HG02763 (cell line): Measurements from ENCODE around the gene TTC23.

Experiments
- ATAC-seq: cut with Tn5 transposase; IDR thresholded peaks from one replicate; pipeline ENCODE4 v1.9.1; 2021; ENCODE audit warnings: mild to moderate bottlenecking, moderate library complexity; ENCODE audit not compliant: unreplicated experiment

Gene TTC23

GRCh38 chr15:99140590-99140989 lies 108.8 kb downstream of the TTC23 start:
- no peak for ATAC-seq

DNA sequence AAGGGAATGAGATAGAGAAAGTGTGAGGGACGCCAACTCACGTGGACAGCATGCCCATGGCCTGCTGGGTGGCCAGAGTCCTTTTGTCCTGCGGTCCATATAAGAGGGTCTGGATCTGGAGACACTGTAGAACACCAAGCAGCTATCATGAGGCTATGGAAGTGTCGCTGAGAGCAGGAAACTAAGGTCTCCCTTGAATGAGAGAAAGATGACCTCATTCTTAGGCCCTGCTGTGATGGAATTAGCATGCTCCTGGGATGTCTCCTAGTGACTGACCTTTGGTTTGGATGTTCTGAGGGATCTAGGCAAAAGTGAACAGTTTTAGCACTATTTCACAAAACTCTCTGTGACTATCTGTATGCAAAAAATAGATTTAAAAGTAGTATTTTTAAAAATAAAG lies 110.1 kb downstream of the TTC23 start:
- ATAC-seq = no peak

DNA sequence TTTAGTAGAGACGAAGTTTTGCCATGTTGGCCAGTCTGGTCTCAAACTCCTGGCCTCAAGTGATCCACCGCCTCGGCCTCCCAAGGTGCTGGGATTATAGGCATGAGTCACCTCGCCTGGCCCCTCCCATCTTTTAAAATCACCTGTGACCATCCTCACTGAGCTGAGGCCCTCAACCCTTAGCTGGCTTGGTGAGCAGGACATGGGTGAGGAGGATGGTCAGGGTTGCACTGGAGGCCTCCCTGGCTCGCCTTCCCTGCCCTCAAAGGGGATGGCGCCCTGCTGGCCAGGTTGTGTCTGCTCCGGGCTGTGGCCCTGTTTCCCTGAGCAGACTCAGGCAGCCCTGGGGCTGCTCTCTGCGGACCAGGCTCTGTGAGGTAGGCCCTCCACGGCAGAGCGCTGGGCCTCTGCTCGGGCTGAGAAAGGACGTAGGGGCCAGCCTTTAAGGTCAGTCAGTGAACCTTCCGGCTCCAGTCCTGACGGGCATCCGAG lies 110.8 kb downstream of the TTC23 start:
- no peak for ATAC-seq

GRCh38 chr15:99137877-99138276 lies 111.5 kb downstream of the TTC23 start:
- ATAC-seq = no peak

DNA sequence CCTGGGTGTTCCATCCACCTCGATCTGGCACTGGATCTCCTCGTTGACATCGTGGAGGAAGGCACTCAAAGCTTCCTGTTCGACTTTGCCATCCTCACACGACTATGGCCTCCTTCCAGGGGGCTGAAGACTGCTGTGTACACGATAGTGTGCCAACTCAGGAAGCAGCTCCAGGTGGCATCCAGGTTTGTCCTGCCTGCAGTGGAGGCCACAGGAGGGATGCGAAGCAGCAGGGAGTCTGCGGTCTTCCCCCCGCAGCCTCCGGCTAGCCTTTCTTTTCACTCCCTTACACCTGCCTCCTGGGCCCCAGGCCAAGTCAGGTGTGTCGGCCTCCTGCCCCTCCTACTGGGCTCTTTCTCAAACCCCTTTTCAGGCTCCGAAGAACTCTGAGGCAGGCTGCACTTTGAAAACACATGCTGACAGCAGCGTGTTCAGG lies 112.3 kb downstream of the TTC23 start:
- no peak for ATAC-seq

DNA sequence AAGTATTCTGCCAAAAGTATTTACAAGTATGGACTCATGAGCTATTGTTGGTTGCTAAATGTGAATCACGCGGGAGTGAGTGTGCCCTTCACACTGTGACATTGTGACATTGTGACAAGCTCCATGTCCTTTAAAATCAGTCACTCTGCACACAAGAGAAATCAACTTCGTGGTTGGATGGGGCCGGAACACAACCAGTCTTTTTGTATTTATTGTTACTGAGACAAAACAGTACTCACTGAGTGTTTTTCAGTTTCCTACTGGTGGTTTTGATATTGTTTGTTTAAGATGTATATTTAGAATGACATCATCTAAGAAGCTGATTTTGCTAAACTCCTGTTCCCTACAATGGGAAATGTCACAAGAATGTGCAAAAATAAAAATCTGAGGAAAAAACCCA lies 114.2 kb downstream of the TTC23 start:
- peak; percentile 53 for ATAC-seq

DNA sequence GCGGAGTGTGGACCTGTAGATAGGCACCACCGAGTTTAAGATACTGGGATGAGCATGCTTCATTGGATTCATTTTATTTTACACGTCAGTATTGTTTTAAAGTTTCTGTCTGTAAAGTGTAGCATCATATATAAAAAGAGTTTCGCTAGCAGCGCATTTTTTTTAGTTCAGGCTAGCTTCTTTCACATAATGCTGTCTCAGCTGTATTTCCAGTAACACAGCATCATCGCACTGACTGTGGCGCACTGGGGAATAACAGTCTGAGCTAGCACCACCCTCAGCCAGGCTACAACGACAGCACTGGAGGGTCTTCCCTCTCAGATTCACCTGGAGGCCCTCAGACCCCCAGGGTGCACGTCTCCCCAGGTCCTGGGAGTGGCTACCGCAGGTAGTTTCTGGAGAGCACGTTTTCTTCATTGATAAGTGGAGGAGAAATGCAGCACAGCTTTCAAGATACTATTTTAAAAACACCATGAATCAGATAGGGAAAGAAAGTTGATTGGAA lies 115.0 kb downstream of the TTC23 start:
- ATAC-seq = no peak

DNA sequence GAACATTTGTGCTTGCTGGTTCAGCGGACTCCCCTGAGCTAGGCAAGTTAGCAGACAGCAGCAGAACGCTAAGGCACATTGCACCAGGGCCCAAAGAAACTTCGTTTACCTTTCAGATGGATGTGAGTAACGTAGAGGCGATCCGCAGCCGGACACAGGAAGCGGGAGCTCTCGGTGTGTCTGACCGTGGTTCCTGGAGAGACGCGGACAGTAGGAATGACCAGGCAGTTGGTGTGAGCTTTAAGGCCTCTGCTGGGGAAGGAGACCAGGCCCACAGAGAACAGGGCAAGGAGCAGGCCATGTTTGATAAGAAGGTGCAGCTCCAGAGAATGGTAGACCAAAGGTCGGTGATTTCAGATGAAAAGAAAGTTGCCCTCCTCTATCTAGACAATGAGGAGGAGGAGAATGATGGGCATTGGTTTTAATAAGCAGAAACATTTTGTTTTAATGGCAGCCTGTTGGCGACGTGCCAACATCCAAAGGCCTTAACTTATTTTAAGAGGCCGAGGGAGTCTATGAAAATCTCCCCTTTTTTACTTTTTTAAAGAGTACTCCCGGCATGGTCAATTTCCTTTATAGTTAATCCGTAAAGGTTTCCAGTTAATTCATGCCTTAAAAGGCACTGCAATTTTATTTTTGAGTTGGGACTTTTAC lies 116.6 kb downstream of the TTC23 start:
- no peak for ATAC-seq

GRCh38 chr15:99132122-99132521 lies 117.3 kb downstream of the TTC23 start:
- no peak for ATAC-seq

GRCh38 chr15:99131441-99132023 lies 117.8 kb downstream of the TTC23 start:
- ATAC-seq = no peak

GRCh38 chr15:99130765-99131440 lies 118.5 kb downstream of the TTC23 start:
- ATAC-seq = no peak

DNA sequence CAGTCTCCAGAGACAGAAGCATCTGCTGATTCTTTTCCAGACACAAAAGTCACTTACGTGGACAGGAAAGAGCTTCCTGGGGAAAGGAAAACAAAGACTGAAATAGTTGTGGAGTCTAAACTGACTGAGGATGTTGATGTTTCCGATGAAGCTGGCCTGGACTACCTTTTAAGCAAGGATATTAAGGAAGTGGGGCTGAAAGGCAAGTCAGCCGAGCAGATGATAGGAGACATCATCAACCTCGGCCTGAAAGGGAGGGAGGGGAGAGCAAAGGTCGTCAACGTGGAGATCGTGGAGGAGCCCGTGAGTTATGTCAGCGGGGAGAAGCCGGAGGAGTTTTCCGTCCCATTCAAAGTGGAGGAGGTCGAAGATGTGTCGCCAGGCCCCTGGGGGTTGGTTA lies 119.1 kb downstream of the TTC23 start:
- ATAC-seq = no peak

DNA sequence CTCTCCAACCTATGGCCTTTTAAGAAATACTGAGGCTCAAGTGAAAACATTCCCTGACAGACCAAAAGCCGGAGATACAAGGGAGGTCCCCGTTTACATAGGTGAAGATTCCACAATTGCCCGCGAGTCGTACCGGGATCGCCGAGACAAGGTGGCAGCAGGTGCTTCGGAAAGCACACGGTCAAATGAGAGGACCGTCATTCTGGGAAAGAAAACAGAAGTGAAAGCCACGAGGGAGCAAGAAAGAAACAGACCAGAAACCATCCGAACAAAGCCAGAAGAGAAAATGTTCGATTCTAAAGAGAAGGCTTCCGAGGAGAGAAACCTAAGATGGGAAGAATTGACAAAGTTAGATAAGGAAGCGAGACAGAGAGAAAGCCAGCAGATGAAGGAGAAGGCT lies 119.7 kb downstream of the TTC23 start:
- ATAC-seq = no peak

DNA sequence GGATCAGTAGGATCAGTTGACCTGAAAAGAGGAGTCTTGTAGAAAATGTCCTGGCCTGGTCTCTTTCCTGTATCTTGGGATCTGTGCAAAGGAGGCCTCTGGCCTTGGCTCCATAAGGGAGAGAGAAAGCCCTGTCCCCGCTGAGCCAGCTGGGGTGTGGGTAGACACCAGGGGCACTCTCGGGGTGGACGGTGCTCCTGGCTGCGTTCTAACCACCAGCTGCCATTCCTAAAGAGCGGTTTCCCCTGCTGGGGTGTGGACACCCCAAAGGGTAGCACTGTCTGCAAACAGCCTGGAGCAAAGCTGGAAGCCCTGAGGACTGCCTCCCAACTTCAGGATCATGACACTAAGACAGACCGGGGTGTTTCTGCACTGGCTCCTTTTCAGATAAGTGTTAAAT lies 121.0 kb downstream of the TTC23 start:
- ATAC-seq = no peak

DNA sequence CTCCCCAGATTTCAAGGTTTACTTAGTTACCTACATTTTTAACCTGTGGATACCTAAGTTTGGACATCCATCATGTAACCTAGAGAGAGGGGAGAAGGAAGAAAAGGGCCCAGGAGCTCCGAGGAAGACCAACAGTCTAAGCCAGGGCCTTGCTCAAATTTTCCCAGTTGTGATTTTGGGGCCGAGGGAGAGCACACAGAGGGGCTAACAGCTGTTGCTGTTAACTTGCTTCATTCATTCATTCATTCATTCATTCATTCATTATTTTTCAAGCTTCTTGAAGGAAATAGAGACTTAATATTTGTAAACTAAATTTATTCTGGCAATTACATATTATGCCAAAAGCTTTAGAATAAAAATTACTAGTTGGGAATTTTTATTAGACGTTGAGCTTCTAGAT lies 121.6 kb downstream of the TTC23 start:
- ATAC-seq = no peak

DNA sequence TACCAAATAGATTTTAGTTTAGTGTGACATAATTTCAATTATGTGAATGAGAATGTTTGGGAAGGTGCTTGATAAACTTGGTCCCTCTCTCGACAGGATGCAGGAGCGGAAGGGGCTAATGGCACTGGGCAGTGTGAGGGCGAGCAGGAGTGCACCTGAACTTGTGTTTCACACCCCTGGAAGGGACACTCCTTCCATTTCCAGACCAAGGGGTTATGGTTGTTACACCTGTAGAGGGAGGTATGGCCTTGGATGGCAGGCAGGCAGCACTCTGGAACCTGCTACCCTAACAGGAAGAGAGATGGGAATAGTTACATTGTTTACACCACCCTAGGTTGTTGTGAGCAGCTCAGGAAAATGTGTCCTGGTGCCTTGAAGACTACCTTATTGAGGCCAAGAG lies 122.5 kb downstream of the TTC23 start:
- no peak for ATAC-seq

DNA sequence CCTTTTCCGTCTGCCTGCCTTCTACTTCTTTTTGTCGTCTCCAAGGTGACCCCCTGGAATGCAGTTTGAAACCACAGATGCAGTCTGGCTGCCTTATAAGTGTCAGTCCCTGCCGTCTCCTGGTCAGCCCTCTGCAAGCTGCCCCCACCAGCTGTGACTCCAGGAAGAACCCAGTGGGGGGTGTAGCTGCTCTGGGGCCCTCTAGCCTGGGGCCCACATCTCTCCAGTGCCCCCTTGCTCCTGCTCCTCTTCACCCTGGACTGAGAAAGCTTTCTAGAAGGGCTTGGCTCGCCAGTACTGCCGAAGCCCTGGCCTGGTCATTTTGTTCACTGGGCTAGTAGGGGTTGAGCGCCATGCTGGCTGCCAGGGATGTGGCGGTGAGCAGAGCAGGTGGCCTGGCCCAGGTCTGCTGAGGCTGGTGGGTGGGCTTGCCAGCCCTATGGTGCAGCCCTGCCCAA lies 123.2 kb downstream of the TTC23 start:
- no peak for ATAC-seq

DNA sequence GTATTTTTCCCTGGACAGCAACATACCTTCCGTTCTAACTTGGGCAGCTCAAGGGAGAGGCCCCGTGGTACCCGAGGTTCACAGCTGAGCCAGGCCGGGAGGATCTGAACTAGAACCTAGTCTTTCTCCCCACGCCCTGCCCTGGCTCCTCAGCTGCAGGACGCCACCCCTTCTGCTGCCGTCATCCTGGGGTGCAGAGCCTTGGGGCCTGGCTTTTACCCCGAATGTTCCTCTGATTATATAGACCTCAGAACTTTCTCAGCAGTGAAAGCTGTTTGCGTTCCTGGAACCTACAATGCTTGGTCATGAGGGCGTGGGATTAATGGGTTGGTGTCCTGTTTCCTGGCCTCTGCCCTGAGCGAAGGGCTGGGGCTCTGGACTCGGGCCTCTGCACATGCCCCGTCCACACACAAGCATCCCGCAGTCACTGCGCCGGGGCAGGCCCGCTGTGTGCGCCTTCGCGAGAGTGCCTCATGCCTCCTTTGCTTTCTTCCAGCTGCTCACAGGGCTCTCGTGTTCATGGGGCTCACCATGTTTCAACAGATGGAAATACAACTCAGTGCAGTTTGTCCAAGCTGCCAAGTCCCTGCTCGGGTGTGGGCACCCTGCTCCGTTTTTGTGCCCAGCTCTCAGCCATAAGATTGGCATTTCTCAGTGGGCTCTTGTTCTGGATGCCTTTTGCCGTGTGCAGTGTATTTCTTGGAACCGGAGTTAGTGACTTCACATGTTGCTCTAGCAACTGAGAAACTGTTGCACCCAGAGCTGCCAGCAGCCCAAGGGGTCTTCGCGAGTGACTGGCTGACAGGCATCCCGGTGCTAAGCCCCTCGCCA lies 124.1 kb downstream of the TTC23 start:
- no peak for ATAC-seq

- no peak for ATAC-seq
These were observed 124.7 kb downstream of the TTC23 start for GRCh38 chr15:99124641-99125040.

DNA sequence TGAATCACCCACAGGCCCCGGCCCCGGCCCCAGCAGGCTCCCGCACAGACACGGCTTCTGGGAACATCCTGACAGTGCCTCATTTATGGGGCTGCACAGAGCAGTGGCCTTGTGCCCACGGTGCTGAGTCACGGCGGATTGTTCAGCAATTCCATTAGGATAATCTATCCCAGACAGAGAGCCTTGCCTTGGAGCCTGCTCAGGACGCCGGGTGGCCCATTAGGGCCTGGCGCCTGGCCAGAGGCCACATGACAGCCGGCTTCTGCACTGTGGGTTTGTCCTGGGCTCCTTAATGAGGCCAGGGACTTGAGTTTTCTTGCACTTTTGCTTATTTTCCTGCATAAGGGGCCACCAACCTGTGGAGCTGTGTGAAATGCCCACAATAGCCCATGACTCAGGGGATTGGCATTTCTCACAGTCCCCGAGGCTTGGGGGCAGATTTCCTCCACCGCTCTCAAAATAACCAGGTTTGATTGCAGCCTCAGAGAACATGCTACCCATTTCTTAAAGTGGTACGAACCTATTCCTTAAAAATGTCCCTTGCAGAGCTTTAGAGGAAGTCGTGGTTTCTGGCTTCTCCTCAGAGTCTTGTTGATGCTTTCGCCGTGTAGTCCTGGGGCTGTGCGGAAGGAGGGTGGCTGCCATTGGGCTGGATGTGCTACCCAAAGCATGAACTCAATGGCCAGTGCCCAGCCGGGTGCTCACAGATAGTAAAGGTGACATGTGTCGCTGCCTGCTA lies 125.5 kb downstream of the TTC23 start:
- ATAC-seq = no peak
